Measurements from ENCODE around the gene SH3RF3.

Gene SH3RF3

GRCh38 chr2:109188898-109189297 is 59.9 kb downstream of the SH3RF3 start:
- no CpG with 5 or more reads among the region's 4 CpGs for WGBS, 2 donors (ENCODE audit: extremely low coverage in 2 of 2, insufficient read length in 2 of 2, insufficient replicate concordance in 1 of 2)
- Histone ChIP-seq H2BK120ac (ENCODE audit: low read depth, low read length) (no peak overlapping the region), H3K4ac (ENCODE audit: low read length) (no peak overlapping the region), H3K9me3 (replicated peaks in 1 of 2; ENCODE audit: control insufficient read depth in 2 of 2, insufficient read depth in 1 of 2, low read depth in 1 of 2, low read length in 2 of 2) (no peaks in the 10 kb centered on the region), H3K4me1 (ENCODE audit: control insufficient read depth in 2 of 2, insufficient read depth in 1 of 2, low read depth in 1 of 2, low read length in 2 of 2) (no peaks in the 10 kb centered on the region), H4K91ac (ENCODE audit: low read depth, low read length, poor library complexity) (no peak overlapping the region), H3K79me1 (ENCODE audit: low read depth, low read length) (no peaks in the 10 kb centered on the region), H2AK5ac (ENCODE audit: low read depth, low read length) (no peak overlapping the region), H3K18ac (ENCODE audit: low read length) (no peak overlapping the region), H3K27ac (replicated peaks; ENCODE audit: low read length) (no peak overlapping the region), H3K14ac (ENCODE audit: low read length) (no peak overlapping the region), H3K9ac (ENCODE audit: low read depth, low read length, poor library complexity) (no peak overlapping the region), H2BK15ac (ENCODE audit: low read length) (no peak overlapping the region), H3K27me3 (ENCODE audit: control insufficient read depth in 3 of 3, insufficient read depth in 3 of 3, low read depth in 1 of 3, low read length in 3 of 3) (no peaks in the 10 kb centered on the region), H2AFZ (ENCODE audit: low read length) (no peak overlapping the region), H3K4me3 (ENCODE audit: low read length in 2 of 2) (no peak overlapping the region), H3K36me3 (replicated peaks in 1 of 2; ENCODE audit: control insufficient read depth in 2 of 2, insufficient read depth in 2 of 2, low read length in 2 of 2) (no peaks in the 10 kb centered on the region), H3K4me2 (ENCODE audit: insufficient read depth, low read length, poor library complexity, severe bottlenecking) (no peak overlapping the region), H2BK5ac (ENCODE audit: low read length) (no peak overlapping the region), H4K8ac (ENCODE audit: low read depth, low read length) (no peak overlapping the region), H2BK12ac (ENCODE audit: low read length) (no peak overlapping the region), H3K23ac (ENCODE audit: low read depth, low read length, poor library complexity) (no peak overlapping the region)
- no peak for DNase-seq (ENCODE audit: low spot score)

- H3K9ac ChIP-seq (ENCODE audit: low read depth, low read length, poor library complexity) = no peak overlapping the region
- H2BK12ac ChIP-seq (ENCODE audit: low read length) = no peak overlapping the region
- H3K4me1 ChIP-seq (ENCODE audit: control insufficient read depth in 2 of 2, insufficient read depth in 1 of 2, low read depth in 1 of 2, low read length in 2 of 2) = peaks cover 0 to 2% of the 10 kb centered on the region in 2 donors
- no peak overlapping the region for H3K23ac ChIP-seq (ENCODE audit: low read depth, low read length, poor library complexity)
- H3K4me3 ChIP-seq (ENCODE audit: low read length in 2 of 2) = no peak overlapping the region
- no peak overlapping the region for H2BK15ac ChIP-seq (ENCODE audit: low read length)
- no peak overlapping the region for H2AK5ac ChIP-seq (ENCODE audit: low read depth, low read length)
- no peaks in the 10 kb centered on the region for H3K36me3 ChIP-seq (replicated peaks in 1 of 2; ENCODE audit: control insufficient read depth in 2 of 2, insufficient read depth in 2 of 2, low read length in 2 of 2)
- H3K18ac ChIP-seq (ENCODE audit: low read length) = no peak overlapping the region
- no peak overlapping the region for H3K4ac ChIP-seq (ENCODE audit: low read length)
- no peak overlapping the region for H3K4me2 ChIP-seq (ENCODE audit: insufficient read depth, low read length, poor library complexity, severe bottlenecking)
- H4K91ac ChIP-seq (ENCODE audit: low read depth, low read length, poor library complexity) = no peak overlapping the region
- no peak for DNase-seq (ENCODE audit: low spot score)
- no peaks in the 10 kb centered on the region for H3K79me1 ChIP-seq (ENCODE audit: low read depth, low read length)
- H2BK5ac ChIP-seq (ENCODE audit: low read length) = no peak overlapping the region
- H3K9me3 ChIP-seq (replicated peaks in 1 of 2; ENCODE audit: control insufficient read depth in 2 of 2, insufficient read depth in 1 of 2, low read depth in 1 of 2, low read length in 2 of 2) = no peaks in the 10 kb centered on the region
- no peak overlapping the region for H4K8ac ChIP-seq (ENCODE audit: low read depth, low read length)
- no peak overlapping the region for H3K14ac ChIP-seq (ENCODE audit: low read length)
- no peak overlapping the region for H2AFZ ChIP-seq (ENCODE audit: low read length)
- no CpG with 5 or more reads among the region's 5 CpGs for WGBS, 2 donors (ENCODE audit: extremely low coverage in 2 of 2, insufficient read length in 2 of 2, insufficient replicate concordance in 1 of 2)
- no peak overlapping the region for H3K27ac ChIP-seq (replicated peaks; ENCODE audit: low read length)
- H2BK120ac ChIP-seq (ENCODE audit: low read depth, low read length) = no peak overlapping the region
- no peaks in the 10 kb centered on the region for H3K27me3 ChIP-seq (ENCODE audit: control insufficient read depth in 3 of 3, insufficient read depth in 3 of 3, low read depth in 1 of 3, low read length in 3 of 3)
Observed at GRCh38 chr2:109189751-109190150, 60.7 kb downstream of the SH3RF3 start.

DNA sequence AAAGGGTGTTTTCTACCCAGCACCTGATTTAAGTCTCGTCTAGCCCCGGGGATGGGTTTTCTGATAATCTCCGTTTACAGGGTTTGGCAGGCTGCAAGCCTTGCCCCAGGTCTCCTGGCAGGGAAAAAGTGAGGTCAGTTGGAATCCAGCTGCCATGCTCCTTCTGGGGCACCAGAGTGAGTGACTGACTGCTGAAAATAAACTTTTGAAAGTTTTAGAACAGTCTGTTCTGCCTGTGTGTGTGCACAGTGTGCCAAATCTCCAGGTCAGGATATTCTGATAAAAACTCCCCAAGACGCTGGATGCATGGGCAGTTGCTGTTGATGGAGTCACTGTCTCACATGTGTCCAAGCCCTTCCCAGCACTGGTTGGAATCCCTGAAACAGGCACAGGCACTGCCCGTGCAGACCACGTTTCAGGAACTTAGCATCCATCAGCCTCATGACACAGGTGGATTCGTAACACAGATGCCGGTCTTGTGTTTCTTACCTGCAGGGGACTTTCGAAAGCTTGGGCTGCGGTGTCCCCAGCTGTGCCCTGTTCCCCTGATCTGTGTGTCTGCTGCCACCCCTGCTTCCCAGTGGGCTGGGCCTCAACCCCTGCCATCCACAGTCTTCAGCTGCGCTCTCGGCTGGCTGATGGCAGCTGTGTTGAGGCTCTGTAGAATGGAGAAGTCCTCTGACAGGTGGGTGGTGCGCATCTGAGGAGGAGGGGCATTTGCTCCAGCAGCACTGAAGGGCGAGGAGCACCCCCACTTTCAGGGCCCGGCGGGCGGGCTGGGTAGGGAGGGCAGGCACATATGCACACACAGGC is 65.0 kb downstream of the SH3RF3 start:
- Histone ChIP-seq H3K4me1 (ENCODE audit: control insufficient read depth in 2 of 2, insufficient read depth in 1 of 2, low read depth in 1 of 2, low read length in 2 of 2) (peaks cover 0 to 4% of the 10 kb centered on the region in 2 donors), H3K23ac (ENCODE audit: low read depth, low read length, poor library complexity) (no peak overlapping the region), H3K27ac (replicated peaks; ENCODE audit: low read length) (no peak overlapping the region), H2BK5ac (ENCODE audit: low read length) (no peak overlapping the region), H2AFZ (ENCODE audit: low read length) (no peak overlapping the region), H3K18ac (ENCODE audit: low read length) (no peak overlapping the region), H3K4me3 (ENCODE audit: low read length in 2 of 2) (no peak overlapping the region), H2BK12ac (ENCODE audit: low read length) (no peak overlapping the region), H3K27me3 (ENCODE audit: control insufficient read depth in 3 of 3, insufficient read depth in 3 of 3, low read depth in 1 of 3, low read length in 3 of 3) (no peaks in the 10 kb centered on the region), H3K4ac (ENCODE audit: low read length) (no peak overlapping the region), H3K14ac (ENCODE audit: low read length) (no peak overlapping the region), H4K91ac (ENCODE audit: low read depth, low read length, poor library complexity) (no peak overlapping the region), H4K8ac (ENCODE audit: low read depth, low read length) (no peak overlapping the region), H2BK120ac (ENCODE audit: low read depth, low read length) (no peak overlapping the region), H3K9me3 (replicated peaks in 1 of 2; ENCODE audit: control insufficient read depth in 2 of 2, insufficient read depth in 1 of 2, low read depth in 1 of 2, low read length in 2 of 2) (no peaks in the 10 kb centered on the region), H3K4me2 (ENCODE audit: insufficient read depth, low read length, poor library complexity, severe bottlenecking) (no peak overlapping the region), H3K79me1 (ENCODE audit: low read depth, low read length) (no peaks in the 10 kb centered on the region), H3K9ac (ENCODE audit: low read depth, low read length, poor library complexity) (no peak overlapping the region), H2AK5ac (ENCODE audit: low read depth, low read length) (no peak overlapping the region), H3K36me3 (replicated peaks in 1 of 2; ENCODE audit: control insufficient read depth in 2 of 2, insufficient read depth in 2 of 2, low read length in 2 of 2) (no peaks in the 10 kb centered on the region), H2BK15ac (ENCODE audit: low read length) (no peak overlapping the region)
- no CpG with 5 or more reads among the region's 17 CpGs for WGBS, 2 donors (ENCODE audit: extremely low coverage in 2 of 2, insufficient read length in 2 of 2, insufficient replicate concordance in 1 of 2)
- no peak for DNase-seq (ENCODE audit: low spot score)

DNA sequence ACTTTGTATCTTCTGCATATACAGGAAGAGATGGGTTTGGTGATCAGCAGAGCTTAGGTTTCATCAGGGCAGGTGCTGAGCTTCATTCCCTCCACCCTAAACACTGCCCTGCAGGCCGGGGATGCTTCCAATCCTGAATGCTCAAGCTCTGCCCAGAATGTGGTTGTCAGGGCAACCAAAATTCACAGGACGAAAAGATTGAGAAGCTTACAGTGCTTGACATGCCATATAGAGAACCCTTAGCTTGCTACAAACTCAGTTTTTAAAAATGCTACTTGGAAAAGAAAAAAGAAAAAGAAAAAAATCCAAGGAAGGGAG is 65.6 kb downstream of the SH3RF3 start:
- Histone ChIP-seq H3K14ac (ENCODE audit: low read length) (no peak overlapping the region), H2AFZ (ENCODE audit: low read length) (no peak overlapping the region), H2BK15ac (ENCODE audit: low read length) (no peak overlapping the region), H4K8ac (ENCODE audit: low read depth, low read length) (no peak overlapping the region), H4K91ac (ENCODE audit: low read depth, low read length, poor library complexity) (no peak overlapping the region), H3K9me3 (replicated peaks in 1 of 2; ENCODE audit: control insufficient read depth in 2 of 2, insufficient read depth in 1 of 2, low read depth in 1 of 2, low read length in 2 of 2) (no peaks in the 10 kb centered on the region), H3K79me1 (ENCODE audit: low read depth, low read length) (no peaks in the 10 kb centered on the region), H3K27ac (replicated peaks; ENCODE audit: low read length) (no peak overlapping the region), H3K36me3 (replicated peaks in 1 of 2; ENCODE audit: control insufficient read depth in 2 of 2, insufficient read depth in 2 of 2, low read length in 2 of 2) (no peaks in the 10 kb centered on the region), H2BK12ac (ENCODE audit: low read length) (no peak overlapping the region), H3K4ac (ENCODE audit: low read length) (no peak overlapping the region), H3K4me1 (ENCODE audit: control insufficient read depth in 2 of 2, insufficient read depth in 1 of 2, low read depth in 1 of 2, low read length in 2 of 2) (peaks cover 0 to 4% of the 10 kb centered on the region in 2 donors), H3K4me3 (ENCODE audit: low read length in 2 of 2) (no peak overlapping the region), H2BK120ac (ENCODE audit: low read depth, low read length) (no peak overlapping the region), H2AK5ac (ENCODE audit: low read depth, low read length) (no peak overlapping the region), H3K27me3 (ENCODE audit: control insufficient read depth in 3 of 3, insufficient read depth in 3 of 3, low read depth in 1 of 3, low read length in 3 of 3) (no peaks in the 10 kb centered on the region), H3K23ac (ENCODE audit: low read depth, low read length, poor library complexity) (no peak overlapping the region), H3K18ac (ENCODE audit: low read length) (no peak overlapping the region), H3K4me2 (ENCODE audit: insufficient read depth, low read length, poor library complexity, severe bottlenecking) (no peak overlapping the region), H3K9ac (ENCODE audit: low read depth, low read length, poor library complexity) (no peak overlapping the region), H2BK5ac (ENCODE audit: low read length) (no peak overlapping the region)
- no CpG with 5 or more reads among the region's 2 CpGs for WGBS, 2 donors (ENCODE audit: extremely low coverage in 2 of 2, insufficient read length in 2 of 2, insufficient replicate concordance in 1 of 2)
- DNase-seq (ENCODE audit: low spot score) = no peak
